Neural progenitor cell (in vitro differentiated cells): ENCODE results near the gene AGAP3.

Source experiments
- CTCF ChIP-seq: fragments of 200-600 bp; sonication (generic); IDR thresholded peaks from 2 replicates; pipeline ENCODE4 v1.5.1; 2017; ENCODE audit warnings: antibody characterized with exemption, mild to moderate bottlenecking
- EZH2phosphoT487 ChIP-seq: fragments of 200-600 bp; sonication (generic); IDR thresholded peaks from 2 replicates; pipeline ENCODE4 v1.6.1; 2017; ENCODE audit warnings: antibody characterized with exemption

GRCh38 chr7:151157645-151158329 is 71.5 kb downstream of the AGAP3 start:
- TF ChIP-seq CTCF (no peak), EZH2phosphoT487 (no peak)
